A204.1 (cell line): ENCODE data around the gene RNF187.
"Not testable (repeated sequence)": the region's sequence is repeated elsewhere in the genome, so short reads cannot be mapped to it uniquely, and the experiment has no call there.

Source experiments
- FAIRE-seq: peaks from 2 replicates; lab custom pipeline; 2012; peaks lifted over from hg19 to GRCh38; lab: Jason Lieb, UNC

Gene RNF187

GRCh38 chr1:228488818-228489674 is 1.9 kb downstream of the RNF187 start:
- no peak for FAIRE-seq

DNA sequence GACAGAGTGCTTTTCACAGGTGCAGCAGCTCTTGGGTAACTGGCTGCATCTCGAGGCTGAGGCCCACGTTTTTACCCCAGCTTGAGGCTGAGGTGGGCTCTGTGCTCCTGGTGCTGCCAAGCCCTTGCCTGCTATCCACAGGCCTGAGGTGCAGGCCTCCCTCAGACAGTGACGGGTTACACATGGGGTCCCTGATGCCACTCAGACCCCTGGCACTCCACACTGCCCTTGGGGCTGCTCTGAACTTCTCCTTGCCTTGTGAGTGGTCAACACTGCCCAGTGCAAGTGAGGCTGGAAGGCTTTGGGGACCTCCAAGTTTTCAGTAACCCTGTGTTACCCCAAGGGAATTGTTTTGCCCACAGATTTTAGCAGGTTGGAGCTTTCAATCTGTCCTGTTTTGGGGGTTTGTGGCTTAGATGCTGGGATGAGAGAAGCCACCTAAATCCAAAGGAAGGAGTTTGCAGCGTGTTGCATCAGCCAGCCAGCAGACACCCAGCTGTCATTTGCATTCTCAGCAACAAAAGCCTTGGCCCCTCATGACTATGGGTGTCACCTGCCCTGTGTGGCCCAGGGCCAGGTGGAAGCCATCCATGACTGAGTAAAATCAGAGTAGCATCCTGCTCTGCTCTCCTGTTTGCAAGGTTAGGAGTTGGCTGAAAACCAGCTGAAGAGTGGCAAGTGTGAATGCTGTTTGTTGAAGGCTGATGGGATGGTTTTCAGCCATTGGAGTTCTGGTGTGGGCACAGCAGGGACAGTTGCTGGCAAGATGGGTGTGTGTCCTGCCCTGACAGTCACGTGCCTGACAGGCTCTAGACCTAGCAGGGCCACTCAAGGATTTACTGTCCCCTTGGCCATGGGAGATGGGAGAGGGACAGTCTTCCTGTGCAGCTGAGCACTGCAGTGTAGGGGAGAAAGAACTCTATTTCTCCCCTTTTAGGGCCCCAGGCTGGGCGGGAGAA is 3.2 kb downstream of the RNF187 start:
- FAIRE-seq = no peak

GRCh38 chr1:228493141-228494043 is 6.2 kb downstream of the RNF187 start:
- no peak for FAIRE-seq

DNA sequence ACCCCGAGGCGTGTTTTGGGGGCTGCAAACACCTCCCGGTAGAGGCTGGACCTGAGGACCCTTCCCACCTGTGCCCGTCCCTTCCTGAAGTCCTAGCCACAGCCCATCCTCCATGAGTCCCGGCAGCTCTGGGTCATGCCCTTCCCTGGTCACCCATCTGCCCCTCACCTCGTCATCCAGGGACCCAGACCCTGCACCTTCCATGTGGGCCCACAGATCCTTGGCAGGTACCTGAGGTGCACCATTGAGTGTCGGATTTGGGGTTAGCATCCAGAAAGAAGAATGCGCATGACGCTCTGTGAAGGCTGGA is 6.8 kb downstream of the RNF187 start:
- no peak for FAIRE-seq

GRCh38 chr1:228494391-228494790 is 7.2 kb downstream of the RNF187 start:
- no peak for FAIRE-seq

- no peak for FAIRE-seq
Observed at GRCh38 chr1:228494970-228495853, 8.0 kb downstream of the RNF187 start.

DNA sequence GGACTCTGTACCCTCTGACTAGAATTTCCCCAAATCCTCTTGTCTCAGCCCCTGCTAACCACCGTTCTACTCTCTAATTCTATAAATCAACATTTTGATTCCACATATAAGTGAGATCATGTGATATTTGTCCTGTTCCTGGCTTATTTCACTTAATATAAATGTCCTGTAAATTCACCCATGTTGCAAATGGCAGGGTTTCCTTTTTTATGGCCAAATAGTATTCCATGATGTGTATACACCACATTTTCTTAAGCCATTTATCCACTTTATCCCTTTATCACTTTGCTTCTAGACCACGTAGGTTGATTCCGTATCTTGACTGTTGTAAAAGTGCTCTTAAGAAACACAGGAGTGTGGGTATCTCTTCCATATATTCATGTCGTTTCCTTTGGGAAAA is 8.9 kb downstream of the RNF187 start:
- FAIRE-seq = no peak

GRCh38 chr1:228496494-228496893 is 9.3 kb downstream of the RNF187 start:
- FAIRE-seq = no peak

DNA sequence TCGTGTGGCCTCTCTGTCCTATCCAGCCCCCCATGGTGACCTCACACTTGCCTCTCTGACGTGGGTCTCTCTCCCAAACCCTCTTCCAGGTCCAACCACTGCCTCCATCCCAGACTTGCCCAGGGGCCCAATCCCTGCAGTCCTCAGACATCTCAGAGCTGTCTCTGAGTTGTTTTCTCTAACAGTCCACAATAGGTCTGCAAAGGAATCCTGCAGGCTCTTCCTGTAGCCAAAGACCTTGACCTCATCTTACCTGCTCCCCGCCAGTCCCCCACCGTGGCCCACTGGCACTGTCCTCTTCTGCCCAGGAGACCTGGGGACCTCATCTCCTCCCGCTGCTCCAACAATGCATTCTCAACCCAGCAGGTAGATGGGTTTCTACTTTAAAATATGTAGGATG is 10.0 kb downstream of the RNF187 start:
- no peak for FAIRE-seq

DNA sequence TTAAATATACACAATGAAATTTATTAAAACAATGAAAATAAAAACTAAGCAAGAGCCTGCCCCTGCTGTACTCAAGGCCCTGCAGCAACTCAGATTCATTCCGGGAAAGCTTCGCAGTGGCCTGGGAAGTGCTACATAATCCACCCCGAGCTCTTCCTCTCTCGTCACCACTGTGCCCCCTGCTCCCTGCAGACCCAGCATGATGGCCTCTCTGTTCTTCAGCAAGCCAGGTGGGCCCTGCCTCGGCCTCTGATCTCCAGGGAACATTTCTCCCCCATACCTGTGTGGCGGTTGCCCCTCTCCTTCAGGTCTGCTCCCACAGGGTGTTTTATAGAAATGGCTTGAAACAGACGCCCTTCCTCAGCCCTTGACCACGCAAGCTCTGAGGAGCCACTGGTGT is 10.6 kb downstream of the RNF187 start:
- FAIRE-seq = no peak

- FAIRE-seq = no peak
Observed at GRCh38 chr1:228500143-228500734, 13.1 kb downstream of the RNF187 start.

DNA sequence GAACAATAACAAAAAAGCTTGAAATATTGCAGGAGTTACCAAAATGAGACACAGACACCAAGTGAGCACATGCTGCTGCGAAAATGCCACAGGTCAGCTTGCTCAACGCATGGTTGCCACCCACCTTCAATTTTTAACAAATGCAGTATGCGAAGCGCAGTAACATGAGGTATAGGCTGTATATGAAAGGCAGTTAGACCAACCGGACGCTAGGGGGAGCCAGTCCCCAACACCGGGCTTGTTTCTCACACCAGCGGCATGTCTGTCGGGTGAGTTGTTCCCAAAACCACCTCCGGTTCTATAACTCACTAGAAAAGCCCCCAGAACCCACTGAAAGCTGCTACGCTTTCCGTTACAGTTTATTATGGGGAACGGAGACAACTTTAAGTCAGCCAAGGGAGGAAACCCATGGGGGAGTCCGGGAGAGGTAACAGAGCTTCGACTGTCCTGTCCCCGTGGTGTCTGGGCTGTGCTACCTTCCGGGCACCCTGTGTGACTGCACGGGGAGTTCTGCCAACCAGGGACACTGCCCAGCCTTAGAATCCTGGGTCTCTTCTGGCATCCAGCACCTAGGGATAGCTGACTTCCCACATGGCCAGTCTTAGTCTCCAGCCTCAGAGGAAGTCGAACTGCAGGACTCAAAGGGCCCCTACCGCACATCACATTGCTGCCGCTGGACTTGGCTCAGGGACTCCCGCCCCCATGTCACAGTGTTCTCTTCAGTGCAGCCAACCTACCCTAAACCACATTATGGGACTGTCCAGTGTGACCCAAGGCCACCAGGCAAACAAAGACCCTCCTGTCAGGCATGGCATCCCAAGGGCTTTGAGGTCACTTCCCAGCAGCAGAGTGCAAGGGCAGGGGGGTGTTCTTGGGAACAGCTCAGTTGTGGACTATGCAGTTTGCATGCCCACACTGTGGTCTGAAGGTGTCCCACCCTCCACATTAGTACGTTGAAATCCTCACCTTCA is 14.0 kb downstream of the RNF187 start:
- FAIRE-seq = peak; percentile 59

GRCh38 chr1:228502522-228502921 is 15.3 kb downstream of the RNF187 start:
- FAIRE-seq = no peak

- not testable (repeated sequence) for FAIRE-seq
Observed at GRCh38 chr1:228505944-228506343, 18.8 kb downstream of the RNF187 start.

- FAIRE-seq = no peak
Observed at GRCh38 chr1:228507961-228508652, 20.9 kb downstream of the RNF187 start.

DNA sequence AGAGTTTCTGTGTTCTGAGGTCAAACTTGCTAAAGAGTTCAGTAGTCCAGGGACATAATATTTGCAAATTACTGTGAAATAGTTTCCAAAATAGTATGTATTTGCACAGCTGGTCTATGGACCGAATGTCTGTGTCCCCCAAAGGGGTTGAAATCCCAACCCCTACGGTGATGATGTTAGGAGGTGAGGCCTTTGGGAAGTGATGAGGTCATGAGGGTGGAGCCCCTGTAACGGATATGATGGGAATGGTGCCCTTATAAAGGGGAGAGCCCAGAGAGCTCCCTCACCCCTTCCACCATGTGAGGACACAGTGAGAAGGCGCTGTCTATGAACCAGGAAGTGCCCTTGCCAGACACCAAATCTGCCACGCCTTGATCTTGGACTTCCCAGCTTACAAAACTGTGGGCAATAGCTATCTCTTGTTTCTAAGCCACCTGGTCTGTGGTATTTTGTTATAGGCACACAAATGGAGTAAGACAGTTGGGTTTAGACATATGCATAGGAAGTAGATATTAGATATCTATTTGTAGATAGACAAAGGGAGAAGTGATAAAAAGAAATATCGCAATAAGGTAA is 21.7 kb downstream of the RNF187 start:
- FAIRE-seq = no peak

DNA sequence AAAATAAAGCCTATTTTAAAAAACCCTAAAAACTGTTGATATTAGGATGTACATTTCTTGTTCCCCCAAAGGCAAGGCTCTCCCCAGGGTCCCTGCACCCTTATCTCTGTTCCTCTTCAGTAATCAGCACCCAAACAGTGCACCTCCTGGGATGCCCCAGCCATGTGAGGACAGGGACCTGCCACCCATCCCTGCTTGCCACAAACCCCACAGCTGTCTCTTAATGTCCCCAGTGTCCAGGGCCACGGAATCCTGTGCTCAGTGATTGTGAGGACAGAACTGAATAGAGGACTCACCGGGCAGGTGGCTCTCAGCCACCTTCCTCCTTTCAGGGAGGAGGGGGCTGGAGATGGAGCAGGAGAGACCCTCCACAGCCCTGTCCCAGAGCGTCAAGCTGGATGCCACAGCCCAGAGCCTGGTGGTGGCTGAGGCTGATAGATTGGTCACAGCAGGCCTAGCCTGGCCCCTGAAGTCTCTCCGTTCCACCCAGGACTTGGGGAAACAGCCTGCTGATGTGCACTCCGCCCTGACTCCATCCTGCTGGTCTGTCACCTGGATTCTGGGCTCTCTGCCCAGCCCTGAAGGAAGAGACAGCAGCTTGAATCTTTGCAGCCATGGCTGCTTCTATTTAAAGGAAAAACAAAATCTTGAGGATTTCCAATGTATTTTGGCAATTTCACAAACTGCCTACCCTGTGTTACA is 23.1 kb downstream of the RNF187 start:
- FAIRE-seq = no peak

GRCh38 chr1:228510803-228511413 is 23.7 kb downstream of the RNF187 start:
- FAIRE-seq = no peak
